HepG2 (cell line): ENCODE measurements around the gene TEX19. TPM values are rescaled to one million over a fixed set of nuclear protein-coding genes. Genes with fewer than 3 reads are reported as not detected.

Experiments
- ELF3 ChIP-seq: IDR thresholded peaks from 2 replicates; pipeline ENCODE4 v1.6.1; 2016; ENCODE audit warnings: missing genetic modification reagents, missing compliant biosample characterization
- REPIN1 ChIP-seq: sonication (generic); formaldehyde crosslinking; IDR thresholded peaks from 2 replicates; pipeline ENCODE4 v1.8.0; 2022; ENCODE audit warnings: missing genetic modification reagents, low read depth, mild to moderate bottlenecking, borderline replicate concordance
- TGIF2 ChIP-seq: IDR thresholded peaks from 2 replicates; pipeline ENCODE4 v1.6.1; 2016; ENCODE audit warnings: control low read depth, missing compliant biosample characterization
- ZNF232 ChIP-seq: sonication (generic); formaldehyde crosslinking; IDR thresholded peaks from 2 replicates; pipeline ENCODE4 v1.4.0; 2020; ENCODE audit warnings: missing genetic modification reagents, borderline replicate concordance
- ZNF235 ChIP-seq: sonication (generic); formaldehyde crosslinking; IDR thresholded peaks from 2 replicates; pipeline ENCODE4 v1.8.1; 2023; ENCODE audit warnings: mild to moderate bottlenecking, missing genetic modification reagents, borderline replicate concordance
- ZNF331 ChIP-seq: sonication (generic); formaldehyde crosslinking; IDR thresholded peaks from 2 replicates; pipeline ENCODE4 v1.4.0; 2020; ENCODE audit warnings: missing genetic modification reagents
- ZNF7 ChIP-seq: IDR thresholded peaks from 2 replicates; pipeline ENCODE4 v1.6.1; 2016; ENCODE audit warnings: missing biosample characterization, missing genetic modification reagents
- ZNF768 ChIP-seq: sonication (generic); formaldehyde crosslinking; IDR thresholded peaks from 2 replicates; pipeline ENCODE4 v1.4.0; 2020; ENCODE audit warnings: missing genetic modification reagents
- ZNF790 ChIP-seq: sonication (generic); formaldehyde crosslinking; IDR thresholded peaks from 2 replicates; pipeline ENCODE4 v1.8.0; 2022; ENCODE audit warnings: missing genetic modification reagents, mild to moderate bottlenecking, borderline replicate concordance
- polyA plus RNA-seq, 8 experiments: library from polyadenylated mRNA; depleted of rRNA in 3 of 8; stranded (reverse) in 7 of 8; unstranded in 1 of 8; fragments of >200 nt; fragmentation: Illumina TruSeq in 4 of 8; extraction: Trizol in 4 of 8; gene quantifications; 2 replicates each; pipeline versions ENCODE4 v1.2.1 to v1.2.3, GENCODE V29; 2011 to 2016; ENCODE audit warnings: low read depth in 4 of 8, missing spikeins in 1 of 8, mixed read lengths in 1 of 8; ENCODE audit not compliant: insufficient read depth in 1 of 8
- total RNA-seq, 5 experiments: library from RNA; depleted of rRNA; stranded (reverse); fragments of >200 nt; fragmentation: Illumina TruSeq; extraction: Trizol; gene quantifications; 2 replicates each; pipeline ENCODE4 v1.2.3, GENCODE V29; 2016; ENCODE audit warnings: low read depth in 1 of 5
- TF ChIP-seq, protein P1 (sequence below): sonication (generic); formaldehyde crosslinking; IDR thresholded peaks from 2 replicates; pipeline ENCODE4 v1.5.0; 2020; ENCODE audit warnings: mild to moderate bottlenecking, missing genetic modification reagents
- TF ChIP-seq, protein P2 (sequence below): fragments of 450-650 bp; IDR thresholded peaks from 2 replicates; pipeline ENCODE4 v1.6.1; 2016
- TF ChIP-seq, protein P3 (sequence below): sonication (generic); formaldehyde crosslinking; IDR thresholded peaks from 2 replicates; pipeline ENCODE4 v1.5.1; 2020; ENCODE audit warnings: mild to moderate bottlenecking, missing genetic modification reagents
- TF ChIP-seq, protein P4 (sequence below): IDR thresholded peaks from 2 replicates; pipeline ENCODE4 v1.6.1; 2012; ENCODE audit warnings: low read length, improper control_type of control experiment
- TF ChIP-seq, protein P5 (sequence below): conservative IDR thresholded peaks from 2 replicates; pipeline ENCODE4 v1.6.1; 2018; ENCODE audit warnings: missing genetic modification reagents
- TF ChIP-seq, protein P6 (sequence below): IDR thresholded peaks from 2 replicates; pipeline ENCODE4 v1.6.1; 2016; ENCODE audit warnings: missing genetic modification reagents, missing compliant biosample characterization

TEX19 gene
- total and polyA plus RNA-seq, 2 of the 13 experiments (the other 11 are each of a cell fraction or from before 2014, with no cell fraction given) = 1.3 to 6.0 TPM

DNA sequence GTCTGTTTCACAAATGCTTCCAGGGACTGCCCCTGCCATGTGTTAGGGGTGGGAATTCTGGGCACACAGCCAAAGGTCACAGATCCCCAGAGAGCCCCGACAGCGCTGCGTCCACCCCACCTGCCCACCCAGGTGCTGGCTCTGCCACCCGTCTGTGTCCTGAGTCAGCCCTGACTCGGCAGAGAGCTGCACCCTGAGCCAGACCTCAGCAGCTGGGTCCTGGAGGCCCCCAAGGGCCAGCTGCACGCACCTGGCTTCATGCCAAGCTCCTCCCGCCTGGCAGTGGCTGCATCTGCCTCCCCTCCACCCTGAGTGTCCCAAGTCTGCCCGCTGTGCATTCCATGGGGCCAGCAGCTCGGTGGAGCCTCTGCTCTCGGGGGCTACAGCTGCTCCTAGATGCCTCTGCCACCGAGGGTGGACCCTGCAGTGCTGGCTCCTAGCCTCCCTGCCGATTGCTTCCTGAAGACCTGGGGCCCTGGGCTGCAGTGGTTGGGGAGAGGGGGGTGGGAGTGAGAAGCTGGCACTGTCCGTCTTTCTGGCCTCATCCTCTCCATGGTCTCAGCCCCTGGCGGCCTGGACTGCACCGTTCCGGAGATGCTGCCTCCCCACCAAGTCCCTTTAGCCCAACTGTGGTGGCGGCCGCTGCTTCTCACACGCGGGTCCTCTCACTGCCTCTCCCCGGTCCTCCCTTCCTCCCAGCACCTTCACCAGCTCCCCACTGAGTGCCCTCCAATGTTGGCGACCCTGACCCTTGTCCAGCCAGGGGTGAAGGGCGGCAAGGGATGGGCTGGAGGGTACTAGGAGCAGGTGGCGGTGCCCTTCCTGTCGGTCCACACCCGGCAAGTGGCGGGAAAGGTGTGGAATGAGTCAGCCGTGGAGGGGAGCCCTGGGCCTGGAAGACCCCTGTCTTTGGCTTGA lies 28.5 kb upstream of the TEX19 start (continued):
- TF ChIP-seq ZNF331 (CRISPR knock-in tag) = peak; percentile 72; the same call in 1 of the 2 replicates
- no peak for TF ChIP-seq TGIF2 (CRISPR knock-in tag)
- TF ChIP-seq, protein P1, sequence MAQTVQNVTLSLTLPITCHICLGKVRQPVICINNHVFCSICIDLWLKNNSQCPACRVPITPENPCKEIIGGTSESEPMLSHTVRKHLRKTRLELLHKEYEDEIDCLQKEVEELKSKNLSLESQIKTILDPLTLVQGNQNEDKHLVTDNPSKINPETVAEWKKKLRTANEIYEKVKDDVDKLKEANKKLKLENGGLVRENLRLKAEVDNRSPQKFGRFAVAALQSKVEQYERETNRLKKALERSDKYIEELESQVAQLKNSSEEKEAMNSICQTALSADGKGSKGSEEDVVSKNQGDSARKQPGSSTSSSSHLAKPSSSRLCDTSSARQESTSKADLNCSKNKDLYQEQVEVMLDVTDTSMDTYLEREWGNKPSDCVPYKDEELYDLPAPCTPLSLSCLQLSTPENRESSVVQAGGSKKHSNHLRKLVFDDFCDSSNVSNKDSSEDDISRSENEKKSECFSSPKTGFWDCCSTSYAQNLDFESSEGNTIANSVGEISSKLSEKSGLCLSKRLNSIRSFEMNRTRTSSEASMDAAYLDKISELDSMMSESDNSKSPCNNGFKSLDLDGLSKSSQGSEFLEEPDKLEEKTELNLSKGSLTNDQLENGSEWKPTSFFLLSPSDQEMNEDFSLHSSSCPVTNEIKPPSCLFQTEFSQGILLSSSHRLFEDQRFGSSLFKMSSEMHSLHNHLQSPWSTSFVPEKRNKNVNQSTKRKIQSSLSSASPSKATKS (CRISPR knock-in tag) = no peak
- TF ChIP-seq ZNF235 (CRISPR knock-in tag) = peak; percentile 23; the same call in 1 of the 2 replicates
- peak; percentile 32; the same call in 1 of the 2 replicates for TF ChIP-seq ELF3 (CRISPR knock-in tag)
- TF ChIP-seq, protein P2, sequence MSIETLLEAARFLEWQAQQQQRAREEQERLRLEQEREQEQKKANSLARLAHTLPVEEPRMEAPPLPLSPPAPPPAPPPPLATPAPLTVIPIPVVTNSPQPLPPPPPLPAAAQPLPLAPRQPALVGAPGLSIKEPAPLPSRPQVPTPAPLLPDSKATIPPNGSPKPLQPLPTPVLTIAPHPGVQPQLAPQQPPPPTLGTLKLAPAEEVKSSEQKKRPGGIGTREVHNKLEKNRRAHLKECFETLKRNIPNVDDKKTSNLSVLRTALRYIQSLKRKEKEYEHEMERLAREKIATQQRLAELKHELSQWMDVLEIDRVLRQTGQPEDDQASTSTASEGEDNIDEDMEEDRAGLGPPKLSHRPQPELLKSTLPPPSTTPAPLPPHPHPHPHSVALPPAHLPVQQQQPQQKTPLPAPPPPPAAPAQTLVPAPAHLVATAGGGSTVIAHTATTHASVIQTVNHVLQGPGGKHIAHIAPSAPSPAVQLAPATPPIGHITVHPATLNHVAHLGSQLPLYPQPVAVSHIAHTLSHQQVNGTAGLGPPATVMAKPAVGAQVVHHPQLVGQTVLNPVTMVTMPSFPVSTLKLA = no peak
- peak; percentile 81 for TF ChIP-seq REPIN1 (CRISPR knock-in tag)
- no peak for TF ChIP-seq ZNF7 (CRISPR knock-in tag)
- TF ChIP-seq, protein P3, sequence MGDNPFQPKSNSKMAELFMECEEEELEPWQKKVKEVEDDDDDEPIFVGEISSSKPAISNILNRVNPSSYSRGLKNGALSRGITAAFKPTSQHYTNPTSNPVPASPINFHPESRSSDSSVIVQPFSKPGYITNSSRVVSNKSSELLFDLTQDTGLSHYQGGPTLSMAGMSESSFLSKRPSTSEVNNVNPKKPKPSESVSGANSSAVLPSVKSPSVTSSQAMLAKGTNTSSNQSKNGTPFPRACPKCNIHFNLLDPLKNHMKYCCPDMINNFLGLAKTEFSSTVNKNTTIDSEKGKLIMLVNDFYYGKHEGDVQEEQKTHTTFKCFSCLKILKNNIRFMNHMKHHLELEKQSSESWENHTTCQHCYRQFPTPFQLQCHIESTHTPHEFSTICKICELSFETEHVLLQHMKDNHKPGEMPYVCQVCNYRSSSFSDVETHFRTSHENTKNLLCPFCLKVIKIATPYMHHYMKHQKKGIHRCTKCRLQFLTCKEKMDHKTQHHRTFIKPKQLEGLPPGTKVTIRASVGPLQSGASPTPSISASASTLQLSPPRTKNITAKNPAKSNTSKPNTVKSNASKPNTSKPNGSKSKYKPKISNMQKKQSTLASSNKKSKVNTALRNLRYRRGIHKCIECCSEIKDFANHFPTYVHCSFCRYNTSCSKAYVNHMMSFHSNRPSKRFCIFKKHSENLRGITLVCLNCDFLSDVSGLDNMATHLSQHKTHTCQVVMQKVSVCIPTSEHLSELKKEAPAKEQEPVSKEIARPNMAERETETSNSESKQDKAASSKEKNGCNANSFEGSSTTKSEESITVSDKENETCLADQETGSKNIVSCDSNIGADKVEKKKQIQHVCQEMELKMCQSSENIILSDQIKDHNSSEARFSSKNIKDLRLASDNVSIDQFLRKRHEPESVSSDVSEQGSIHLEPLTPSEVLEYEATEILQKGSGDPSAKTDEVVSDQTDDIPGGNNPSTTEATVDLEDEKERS (CRISPR knock-in tag) = 0 out of 2 replicates have a peak, but pooled peaks have one; percentile 63
- TF ChIP-seq ZNF790 = no peak
- TF ChIP-seq, protein P4, sequence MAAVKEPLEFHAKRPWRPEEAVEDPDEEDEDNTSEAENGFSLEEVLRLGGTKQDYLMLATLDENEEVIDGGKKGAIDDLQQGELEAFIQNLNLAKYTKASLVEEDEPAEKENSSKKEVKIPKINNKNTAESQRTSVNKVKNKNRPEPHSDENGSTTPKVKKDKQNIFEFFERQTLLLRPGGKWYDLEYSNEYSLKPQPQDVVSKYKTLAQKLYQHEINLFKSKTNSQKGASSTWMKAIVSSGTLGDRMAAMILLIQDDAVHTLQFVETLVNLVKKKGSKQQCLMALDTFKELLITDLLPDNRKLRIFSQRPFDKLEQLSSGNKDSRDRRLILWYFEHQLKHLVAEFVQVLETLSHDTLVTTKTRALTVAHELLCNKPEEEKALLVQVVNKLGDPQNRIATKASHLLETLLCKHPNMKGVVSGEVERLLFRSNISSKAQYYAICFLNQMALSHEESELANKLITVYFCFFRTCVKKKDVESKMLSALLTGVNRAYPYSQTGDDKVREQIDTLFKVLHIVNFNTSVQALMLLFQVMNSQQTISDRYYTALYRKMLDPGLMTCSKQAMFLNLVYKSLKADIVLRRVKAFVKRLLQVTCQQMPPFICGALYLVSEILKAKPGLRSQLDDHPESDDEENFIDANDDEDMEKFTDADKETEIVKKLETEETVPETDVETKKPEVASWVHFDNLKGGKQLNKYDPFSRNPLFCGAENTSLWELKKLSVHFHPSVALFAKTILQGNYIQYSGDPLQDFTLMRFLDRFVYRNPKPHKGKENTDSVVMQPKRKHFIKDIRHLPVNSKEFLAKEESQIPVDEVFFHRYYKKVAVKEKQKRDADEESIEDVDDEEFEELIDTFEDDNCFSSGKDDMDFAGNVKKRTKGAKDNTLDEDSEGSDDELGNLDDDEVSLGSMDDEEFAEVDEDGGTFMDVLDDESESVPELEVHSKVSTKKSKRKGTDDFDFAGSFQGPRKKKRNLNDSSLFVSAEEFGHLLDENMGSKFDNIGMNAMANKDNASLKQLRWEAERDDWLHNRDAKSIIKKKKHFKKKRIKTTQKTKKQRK = no peak
- no peak; the same call in 1 of the 2 replicates for TF ChIP-seq ZNF232 (CRISPR knock-in tag)
- TF ChIP-seq, protein P5, sequence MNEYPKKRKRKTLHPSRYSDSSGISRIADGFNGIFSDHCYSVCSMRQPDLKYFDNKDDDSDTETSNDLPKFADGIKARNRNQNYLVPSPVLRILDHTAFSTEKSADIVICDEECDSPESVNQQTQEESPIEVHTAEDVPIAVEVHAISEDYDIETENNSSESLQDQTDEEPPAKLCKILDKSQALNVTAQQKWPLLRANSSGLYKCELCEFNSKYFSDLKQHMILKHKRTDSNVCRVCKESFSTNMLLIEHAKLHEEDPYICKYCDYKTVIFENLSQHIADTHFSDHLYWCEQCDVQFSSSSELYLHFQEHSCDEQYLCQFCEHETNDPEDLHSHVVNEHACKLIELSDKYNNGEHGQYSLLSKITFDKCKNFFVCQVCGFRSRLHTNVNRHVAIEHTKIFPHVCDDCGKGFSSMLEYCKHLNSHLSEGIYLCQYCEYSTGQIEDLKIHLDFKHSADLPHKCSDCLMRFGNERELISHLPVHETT (CRISPR knock-in tag) = no peak; the same call in 1 of the 2 replicates
- TF ChIP-seq, protein P6, sequence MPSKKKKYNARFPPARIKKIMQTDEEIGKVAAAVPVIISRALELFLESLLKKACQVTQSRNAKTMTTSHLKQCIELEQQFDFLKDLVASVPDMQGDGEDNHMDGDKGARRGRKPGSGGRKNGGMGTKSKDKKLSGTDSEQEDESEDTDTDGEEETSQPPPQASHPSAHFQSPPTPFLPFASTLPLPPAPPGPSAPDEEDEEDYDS (CRISPR knock-in tag) = peak; percentile 53; the same call in 1 of the 2 replicates
- TF ChIP-seq ZNF768 (CRISPR knock-in tag) = peak; percentile 32; the same call in 1 of the 2 replicates
